ENCODE measurements around the gene HUS1. TPM values are rescaled to one million over a fixed set of nuclear protein-coding genes. Genes with fewer than 3 reads are reported as not detected.
"Not testable (repeated sequence)": the region's sequence is repeated elsewhere in the genome, so short reads cannot be mapped to it uniquely, and the experiment has no call there.

Gene HUS1
- total RNA-seq, 1 donor from 2014 or later, result 32.3 TPM

GRCh38 chr7:47991741-47992311 lies 12.4 kb upstream of the HUS1 start:
- H3K9me3 Mint-ChIP-seq, result peaks cover 13% of the 10 kb centered on the region

GRCh38 chr7:47991270-47991669 lies 11.9 kb upstream of the HUS1 start:
- intact Hi-C loops (cut with micrococcal nuclease), result loop anchor here (1.0 kb wide), 4 partner anchors 12 to 119 kb away; partner anchors contain the start of genes C7orf57 and HUS1
- Mint-ChIP-seq H3K4me1 (peaks cover 18% of the 10 kb centered on the region), H3K36me3 (ENCODE audit: low read depth) (no peaks in the 10 kb centered on the region), H3K27me3 (no peaks in the 10 kb centered on the region), H3K9me3 (peaks cover 13% of the 10 kb centered on the region), H3K4me3 (peak overlapping the region; percentile 88), H3K27ac (peak overlapping the region; percentile 86)
- DNase-seq, result no peak

More at GRCh38 chr7:47991741-47992311, 12.4 kb upstream of the HUS1 start:
- H3K4me3 Mint-ChIP-seq, result peak overlapping the region; percentile 88
- intact Hi-C loops (cut with micrococcal nuclease), result loop anchor here (1.0 kb wide), 4 partner anchors 13 to 118 kb away; partner anchors contain the start of genes C7orf57 and HUS1
- H3K27me3 Mint-ChIP-seq, result no peaks in the 10 kb centered on the region
- peaks cover 18% of the 10 kb centered on the region for H3K4me1 Mint-ChIP-seq
- H3K36me3 Mint-ChIP-seq (ENCODE audit: low read depth), result no peaks in the 10 kb centered on the region
- DNase-seq, result peak; percentile 95
- peak overlapping the region; percentile 86 for H3K27ac Mint-ChIP-seq

DNA sequence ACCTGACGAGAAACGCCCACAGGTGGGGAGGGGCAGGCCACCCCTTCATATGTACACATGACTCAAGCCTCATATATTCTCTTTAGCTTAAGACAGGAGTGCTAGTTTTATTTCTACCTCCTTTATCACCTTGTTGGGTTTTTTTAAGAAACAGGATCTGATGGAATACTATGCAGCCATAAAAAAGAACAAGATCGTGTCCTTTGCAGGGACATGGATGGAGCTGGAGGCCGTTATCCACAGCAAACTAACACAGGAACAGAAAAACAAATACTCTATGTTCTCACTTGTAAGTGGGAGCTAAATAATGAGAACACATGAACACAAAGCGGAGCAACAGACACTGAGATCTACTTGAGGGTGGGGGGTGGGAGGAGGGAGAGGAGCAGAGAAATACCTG lies 11.2 kb upstream of the HUS1 start:
- Mint-ChIP-seq H3K9me3 (peaks cover 13% of the 10 kb centered on the region), H3K27ac (peak overlapping the region; percentile 7), H3K4me1 (peaks cover 18% of the 10 kb centered on the region), H3K27me3 (no peaks in the 10 kb centered on the region), H3K4me3 (no peak overlapping the region), H3K36me3 (ENCODE audit: low read depth) (no peaks in the 10 kb centered on the region)
- intact Hi-C loops (cut with micrococcal nuclease), result no loop called here
- no peak for DNase-seq

GRCh38 chr7:47989607-47990400 lies 10.4 kb upstream of the HUS1 start:
- H3K27ac Mint-ChIP-seq; H3K36me3 Mint-ChIP-seq (ENCODE audit: low read depth); H3K4me3 Mint-ChIP-seq; H3K9me3 Mint-ChIP-seq; DNase-seq; intact Hi-C loops (cut with micrococcal nuclease); H3K27me3 Mint-ChIP-seq: not testable (repeated sequence)
- H3K4me1 Mint-ChIP-seq, result peaks cover 18% of the 10 kb centered on the region

DNA sequence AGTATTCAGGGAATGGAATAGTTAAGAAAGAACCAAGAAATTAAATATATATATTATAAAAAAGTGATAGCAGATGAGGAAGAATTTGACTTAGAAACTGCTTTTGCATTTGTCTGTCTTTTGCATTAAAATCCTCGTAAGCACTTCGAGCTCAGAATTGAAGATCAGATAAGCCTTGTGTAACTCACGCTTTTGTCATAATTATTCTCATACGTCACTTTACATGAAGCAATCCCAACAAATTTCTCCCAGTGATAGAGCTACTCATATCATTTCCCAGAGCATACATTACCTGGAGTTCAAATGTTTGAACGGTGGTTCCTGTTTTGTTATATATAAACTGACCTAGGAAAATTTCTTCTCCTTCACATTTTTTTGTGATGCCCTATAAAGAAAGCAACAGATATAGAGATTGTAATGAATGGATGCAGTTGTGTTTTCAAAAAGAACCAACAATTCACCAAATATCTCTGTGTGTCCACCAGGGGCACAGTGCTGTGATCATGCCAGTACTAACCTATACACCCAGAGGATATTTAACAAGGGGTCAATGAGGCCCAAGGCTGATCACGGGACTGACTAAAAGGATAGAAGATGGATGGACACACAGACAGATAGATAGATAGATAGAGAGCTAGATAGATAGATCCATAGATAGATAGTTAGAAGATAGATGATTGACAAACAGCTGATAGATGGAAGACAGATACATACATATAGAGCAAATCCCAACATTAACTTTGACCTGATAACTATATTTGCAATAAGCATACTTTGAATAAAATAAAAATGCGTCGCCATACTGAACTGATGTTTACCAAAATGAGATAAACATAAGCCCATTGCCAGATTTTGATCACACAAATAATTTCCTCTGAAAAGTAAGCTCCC lies 9.3 kb upstream of the HUS1 start:
- peaks cover under 1% of the 10 kb centered on the region for H3K27me3 Mint-ChIP-seq
- H3K36me3 Mint-ChIP-seq (ENCODE audit: low read depth), result no peaks in the 10 kb centered on the region
- no peak for DNase-seq
- peaks cover 18% of the 10 kb centered on the region for H3K4me1 Mint-ChIP-seq
- H3K9me3 Mint-ChIP-seq, result peaks cover 3% of the 10 kb centered on the region
- no peak overlapping the region for H3K4me3 Mint-ChIP-seq
- H3K27ac Mint-ChIP-seq, result no peak overlapping the region
- intact Hi-C loops (cut with micrococcal nuclease), result no loop called here

DNA sequence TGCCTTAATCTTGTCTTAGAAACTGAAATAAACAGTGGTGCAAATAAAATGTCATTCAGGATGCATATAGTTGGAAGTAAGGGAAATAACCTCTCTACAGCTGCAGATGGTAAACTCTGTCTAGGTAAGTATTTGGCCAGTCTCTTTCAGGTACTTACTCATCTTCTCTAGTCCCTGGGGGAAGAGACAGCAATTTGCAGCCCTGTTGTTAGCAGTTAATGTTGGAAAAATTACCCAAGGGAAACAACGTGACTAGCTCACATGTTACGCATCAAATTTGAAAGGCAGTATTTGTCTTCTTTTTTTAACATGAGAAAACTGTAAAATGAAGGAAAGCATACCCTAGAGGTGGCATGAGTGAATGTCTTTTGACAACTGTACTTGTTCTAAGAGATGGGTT lies 3.2 kb upstream of the HUS1 start:
- H3K4me3 Mint-ChIP-seq, result no peak overlapping the region
- H3K27ac Mint-ChIP-seq, result no peak overlapping the region
- H3K36me3 Mint-ChIP-seq (ENCODE audit: low read depth), result peaks cover 11% of the 10 kb centered on the region
- DNase-seq, result no peak
- H3K27me3 Mint-ChIP-seq, result peaks cover 5% of the 10 kb centered on the region
- intact Hi-C loops (cut with micrococcal nuclease), result no loop called here
- H3K4me1 Mint-ChIP-seq, result peaks cover 12% of the 10 kb centered on the region
- H3K9me3 Mint-ChIP-seq, result no peaks in the 10 kb centered on the region

- Mint-ChIP-seq H3K4me1 (peaks cover 14% of the 10 kb centered on the region), H3K36me3 (ENCODE audit: low read depth) (peaks cover 25% of the 10 kb centered on the region)
- H3K9me3 Mint-ChIP-seq; DNase-seq; intact Hi-C loops (cut with micrococcal nuclease); H3K27ac Mint-ChIP-seq; H3K4me3 Mint-ChIP-seq; H3K27me3 Mint-ChIP-seq: not testable (repeated sequence)
These were observed 1.2 kb upstream of the HUS1 start for GRCh38 chr7:47980648-47981047.

DNA sequence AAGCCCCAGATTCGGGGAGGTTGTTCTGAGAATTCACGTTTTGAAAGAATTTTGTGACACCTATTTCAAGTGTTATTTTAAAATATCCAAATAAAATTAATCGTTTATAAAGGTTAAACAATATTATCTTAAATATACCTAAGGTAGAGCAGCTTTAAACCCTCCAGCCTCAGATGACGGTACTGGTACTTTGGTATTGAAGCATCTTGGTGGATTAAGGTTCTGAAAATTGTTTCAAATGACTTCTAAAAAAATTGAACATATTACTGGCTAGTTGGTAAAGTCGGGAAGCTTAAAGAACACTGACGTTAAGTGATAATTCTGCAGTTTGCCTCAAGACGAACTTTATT lies 392 bp upstream of the HUS1 start:
- Mint-ChIP-seq H3K27me3 (peaks cover 5% of the 10 kb centered on the region), H3K4me1 (peaks cover 14% of the 10 kb centered on the region), H3K4me3 (peak overlapping the region; percentile 94), H3K27ac (peak overlapping the region; percentile 97), H3K36me3 (ENCODE audit: low read depth) (peaks cover 29% of the 10 kb centered on the region), H3K9me3 (no peaks in the 10 kb centered on the region)
- intact Hi-C loops (cut with micrococcal nuclease), result loop anchor here (1.0 kb wide), 3 partner anchors 11 to 108 kb away; partner anchors contain the start of gene C7orf57
- DNase-seq, result no peak

- Mint-ChIP-seq H3K27ac (peak overlapping the region; percentile 97), H3K27me3 (peaks cover 5% of the 10 kb centered on the region), H3K4me1 (peaks cover 19% of the 10 kb centered on the region), H3K36me3 (ENCODE audit: low read depth) (peaks cover 40% of the 10 kb centered on the region), H3K4me3 (peak overlapping the region; percentile 94), H3K9me3 (no peaks in the 10 kb centered on the region)
- intact Hi-C loops (cut with micrococcal nuclease), result loop anchor here (1.0 kb wide), 3 partner anchors 13 to 110 kb away; partner anchors contain the start of gene C7orf57
- no peak for DNase-seq
These were observed 648 bp downstream of the HUS1 start for GRCh38 chr7:47978790-47979144.

- intact Hi-C loops (cut with micrococcal nuclease), result no loop called here
- no peaks in the 10 kb centered on the region for H3K9me3 Mint-ChIP-seq
- H3K27me3 Mint-ChIP-seq, result no peaks in the 10 kb centered on the region
- peaks cover 66% of the 10 kb centered on the region for H3K36me3 Mint-ChIP-seq (ENCODE audit: low read depth)
- DNase-seq, result no peak
- H3K4me3 Mint-ChIP-seq, result no peak overlapping the region
- peaks cover 27% of the 10 kb centered on the region for H3K4me1 Mint-ChIP-seq
- peak overlapping the region; percentile 31 for H3K27ac Mint-ChIP-seq
These were observed 5.7 kb downstream of the HUS1 start for GRCh38 chr7:47973739-47974138.

DNA sequence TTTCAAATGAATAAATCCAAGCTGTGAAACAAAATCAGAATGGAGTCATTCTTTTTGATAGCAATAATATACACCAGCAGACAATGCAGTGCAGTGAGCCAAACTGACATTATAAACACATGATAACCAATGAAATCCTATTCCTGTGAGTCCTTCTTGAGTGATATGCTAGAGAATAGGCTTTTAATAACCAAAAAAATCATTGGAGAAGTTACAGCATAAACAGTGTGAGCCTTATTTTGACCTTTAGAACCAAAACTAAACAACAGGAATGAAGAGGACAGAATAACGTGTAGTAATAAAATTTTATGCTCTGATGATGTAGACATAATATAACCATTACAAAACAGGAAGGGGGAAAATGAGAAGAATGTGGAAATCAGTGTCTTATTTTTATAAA lies 8.7 kb downstream of the HUS1 start:
- H3K9me3 Mint-ChIP-seq, result no peaks in the 10 kb centered on the region
- H3K4me1 Mint-ChIP-seq, result peaks cover 19% of the 10 kb centered on the region

GRCh38 chr7:47968847-47969774 lies 10.3 kb downstream of the HUS1 start:
- Mint-ChIP-seq H3K9me3 (no peaks in the 10 kb centered on the region), H3K27ac (peak overlapping the region; percentile 19), H3K4me3 (no peak overlapping the region), H3K4me1 (peaks cover 15% of the 10 kb centered on the region), H3K36me3 (ENCODE audit: low read depth) (peaks cover 70% of the 10 kb centered on the region), H3K27me3 (no peaks in the 10 kb centered on the region)
- DNase-seq, result peak; percentile 84
- intact Hi-C loops (cut with micrococcal nuclease), result no loop called here

More for the DNA sequence above, 8.7 kb downstream of the HUS1 start:
- intact Hi-C loops (cut with micrococcal nuclease), result no loop called here
- DNase-seq, result no peak
- no peaks in the 10 kb centered on the region for H3K27me3 Mint-ChIP-seq
- no peak overlapping the region for H3K4me3 Mint-ChIP-seq
- H3K36me3 Mint-ChIP-seq (ENCODE audit: low read depth), result peaks cover 65% of the 10 kb centered on the region
- no peak overlapping the region for H3K27ac Mint-ChIP-seq

- intact Hi-C loops (cut with micrococcal nuclease), result no loop called here
- H3K9me3 Mint-ChIP-seq, result no peaks in the 10 kb centered on the region
- peaks cover 67% of the 10 kb centered on the region for H3K36me3 Mint-ChIP-seq (ENCODE audit: low read depth)
- H3K4me1 Mint-ChIP-seq, result peaks cover 10% of the 10 kb centered on the region
- DNase-seq, result no peak
- H3K4me3 Mint-ChIP-seq, result no peak overlapping the region
- no peaks in the 10 kb centered on the region for H3K27me3 Mint-ChIP-seq
- H3K27ac Mint-ChIP-seq, result no peak overlapping the region
These were observed 11.7 kb downstream of the HUS1 start for GRCh38 chr7:47967708-47968107.
